Right lung (tissue), 10 donors: ENCODE results near the gene SMIM22. TPM values are rescaled to one million over a fixed set of nuclear protein-coding genes. Genes with fewer than 3 reads are reported as not detected.

Experiments
- DNase-seq, 2 donors: peaks; one replicate each; pipeline ENCODE4 v3.0.0-alpha.2; 2013
- long read RNA-seq, 8 donors: transcript quantifications; one replicate each; lab custom pipeline, GENCODE V29; 2026
- polyA plus RNA-seq, 5 donors: library from polyadenylated mRNA; unstranded; fragments of 120-200 nt; gene quantifications; one replicate each; pipeline versions ENCODE4 v1.2.1 to v1.2.3, GENCODE V29; 2013; ENCODE audit warnings: inconsistent platforms in 1 of 5, low replicate concordance in 1 of 5; ENCODE audit not compliant: insufficient read length in 5 of 5, insufficient read depth in 1 of 5

Gene SMIM22, protein sequence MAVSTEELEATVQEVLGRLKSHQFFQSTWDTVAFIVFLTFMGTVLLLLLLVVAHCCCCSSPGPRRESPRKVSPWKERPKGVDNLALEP
- 1 to 10 TPM; 2.2 to 5.0 (median 4.4) TPM for polyA plus RNA-seq
- long read RNA-seq, donor 1, transcript SMIM22-201 (4 exons, 366 nt), result minor isoform, 5 of 247 reads
- long read RNA-seq, donor 1, transcript SMIM22-204 (4 exons, 394 nt), result major isoform, 10 of 247 reads
- long read RNA-seq, donor 1, transcript SMIM22-202 (3 exons, 549 nt), result minor isoform, 5 of 247 reads
- long read RNA-seq, donor 1, partial matches to known transcripts, result 225 of 247 reads
- long read RNA-seq, donor 1, other reads (novel, unspliced or antisense), result 0 of 247 reads
- long read RNA-seq, donor 2, partial matches to known transcripts, result 0 of 3 reads
- long read RNA-seq, donor 2, other reads (novel, unspliced or antisense), result 0 of 3 reads
- long read RNA-seq, donor 3, partial matches to known transcripts, result 24 of 44 reads
- long read RNA-seq, donor 3, other reads (novel, unspliced or antisense), result 11 of 44 reads
- long read RNA-seq, donor 4, partial matches to known transcripts, result 0 of 4 reads
- long read RNA-seq, donor 4, other reads (novel, unspliced or antisense), result 0 of 4 reads
- long read RNA-seq, donor 5, partial matches to known transcripts, result 9 of 20 reads
- long read RNA-seq, donor 5, other reads (novel, unspliced or antisense), result 5 of 20 reads
- long read RNA-seq, donor 6, partial matches to known transcripts, result 0 of 7 reads
- long read RNA-seq, donor 6, other reads (novel, unspliced or antisense), result 0 of 7 reads
- long read RNA-seq, donor 7, transcript SMIM22-204 (4 exons, 394 nt), result major isoform, 5 of 7 reads
- long read RNA-seq, donor 7, partial matches to known transcripts, result 0 of 7 reads
- long read RNA-seq, donor 7, other reads (novel, unspliced or antisense), result 0 of 7 reads
- long read RNA-seq, donor 8, result 0 reads

DNA sequence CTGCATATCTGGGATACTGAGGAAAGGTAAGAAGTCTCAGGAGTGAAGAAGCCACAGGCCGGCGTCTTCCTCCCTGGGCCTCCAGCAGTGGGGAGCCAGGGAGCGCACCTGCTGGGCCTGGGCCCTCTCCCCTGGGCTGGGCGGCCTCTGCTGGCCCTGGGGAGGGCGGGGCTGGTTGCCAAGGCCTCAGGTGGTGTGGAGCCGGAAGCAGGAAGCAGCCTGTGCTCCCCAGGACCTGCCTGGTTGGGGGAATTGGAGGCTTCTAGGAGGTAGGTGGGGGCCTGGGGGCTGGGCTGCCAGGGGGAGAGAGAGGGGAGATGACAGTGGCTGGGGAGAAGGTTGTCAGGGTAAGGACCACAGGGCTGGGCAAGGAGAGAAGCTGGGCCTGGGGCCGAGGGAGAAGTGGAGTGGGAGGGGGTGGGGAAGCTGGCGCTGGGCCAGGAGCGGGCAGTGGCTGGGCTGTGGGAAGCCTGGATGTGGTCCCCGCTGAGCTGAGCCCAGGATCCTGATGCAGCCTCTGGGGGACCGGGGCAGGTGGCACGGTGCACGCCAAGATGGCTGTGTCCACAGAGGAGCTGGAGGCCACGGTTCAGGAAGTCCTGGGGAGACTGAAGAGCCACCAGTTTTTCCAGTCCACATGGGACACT lies at the start of gene SMIM22:
Gene SMIM22, plus strand, starts transcription at position 189 of the 647 bp plus-strand sequence. Its CDS starts 366 bp downstream, at position 555.
- DNase-seq, result no peak

DNA sequence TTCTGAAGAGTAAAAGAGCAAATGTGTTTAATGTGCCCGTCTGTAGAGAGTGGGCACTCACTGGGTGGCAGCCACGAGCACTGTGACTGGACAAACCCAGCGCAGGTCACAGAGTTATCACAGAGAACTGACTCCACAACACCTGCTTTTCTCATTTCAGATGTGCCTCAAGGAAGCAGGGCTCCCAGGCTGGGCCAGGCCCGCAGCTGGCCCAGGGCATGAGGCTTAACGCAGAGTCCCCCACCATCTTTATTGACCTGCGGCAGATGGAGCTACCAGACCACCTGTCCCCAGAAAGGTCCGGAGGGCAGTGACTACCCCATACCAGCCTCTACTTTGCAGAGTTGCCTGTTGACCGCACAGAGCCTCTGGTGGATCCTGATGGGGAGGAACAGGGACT lies 49.0 kb upstream of the SMIM22 start:
- no peak for DNase-seq

DNA sequence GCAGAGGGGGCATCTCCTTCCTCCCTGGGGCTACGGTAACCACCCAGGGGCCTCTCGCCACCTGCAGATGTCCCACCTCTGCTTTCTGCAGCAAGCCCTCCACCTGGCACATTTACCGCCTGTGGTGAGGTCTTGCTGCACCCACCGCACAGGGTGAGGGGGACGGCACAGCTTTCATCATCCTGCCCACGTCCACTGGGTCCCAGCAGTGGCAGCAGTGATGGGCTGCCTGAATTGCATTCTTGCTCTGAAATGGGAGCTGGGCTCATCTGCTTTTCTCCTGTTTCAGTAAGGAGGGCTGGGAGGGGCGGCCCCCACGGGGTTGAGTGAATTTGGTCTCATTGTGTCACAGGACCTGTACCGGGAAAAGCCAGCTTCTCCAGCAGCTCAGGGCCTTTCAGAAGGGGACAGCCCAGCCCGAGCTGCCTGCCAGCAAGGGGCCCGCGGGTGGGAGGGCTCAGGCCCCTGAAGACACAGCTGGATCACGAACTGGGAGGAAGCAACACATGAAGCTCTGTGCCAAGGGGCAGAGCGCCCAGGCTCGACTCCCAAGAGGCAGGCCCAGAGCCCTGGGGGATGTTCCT lies 48.1 kb upstream of the SMIM22 start:
- DNase-seq, result peak; percentile 42 to 66

DNA sequence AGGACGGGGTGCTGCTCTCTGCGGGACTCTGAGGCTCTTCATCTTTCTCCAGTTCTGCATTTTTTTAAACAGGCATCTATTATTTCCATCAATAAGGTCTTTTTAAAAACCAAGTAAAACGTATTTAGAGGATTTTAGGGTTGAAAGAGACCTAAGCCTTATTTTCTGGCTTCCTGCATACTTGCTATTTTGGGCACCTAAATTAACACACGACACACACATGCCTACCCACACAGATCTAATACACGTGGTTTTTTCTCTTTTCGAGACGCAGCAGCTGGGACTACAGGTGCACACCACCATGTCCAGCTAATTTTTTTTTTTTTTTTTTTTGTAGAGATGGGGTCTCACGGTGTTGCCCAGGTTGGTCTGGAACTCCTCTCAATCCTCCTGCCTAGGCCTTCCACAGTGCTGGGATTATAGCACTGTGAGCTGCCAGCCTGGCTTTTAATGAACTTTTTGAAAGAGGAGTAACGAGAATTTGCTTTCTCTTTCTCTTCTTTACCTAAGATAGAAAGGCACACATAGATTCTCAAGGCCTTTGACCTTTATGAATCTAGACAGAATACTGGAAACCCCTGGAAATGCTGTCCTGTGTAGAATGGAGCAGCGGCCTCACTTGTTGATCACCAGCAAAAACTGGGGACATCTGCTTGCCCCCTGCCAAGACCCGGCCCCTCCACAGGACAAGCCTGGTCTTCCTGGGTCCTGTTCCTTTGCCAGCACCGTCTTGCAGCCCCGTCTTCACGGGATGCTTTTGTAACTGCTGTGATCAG lies 47.1 kb upstream of the SMIM22 start:
- no peak for DNase-seq

DNA sequence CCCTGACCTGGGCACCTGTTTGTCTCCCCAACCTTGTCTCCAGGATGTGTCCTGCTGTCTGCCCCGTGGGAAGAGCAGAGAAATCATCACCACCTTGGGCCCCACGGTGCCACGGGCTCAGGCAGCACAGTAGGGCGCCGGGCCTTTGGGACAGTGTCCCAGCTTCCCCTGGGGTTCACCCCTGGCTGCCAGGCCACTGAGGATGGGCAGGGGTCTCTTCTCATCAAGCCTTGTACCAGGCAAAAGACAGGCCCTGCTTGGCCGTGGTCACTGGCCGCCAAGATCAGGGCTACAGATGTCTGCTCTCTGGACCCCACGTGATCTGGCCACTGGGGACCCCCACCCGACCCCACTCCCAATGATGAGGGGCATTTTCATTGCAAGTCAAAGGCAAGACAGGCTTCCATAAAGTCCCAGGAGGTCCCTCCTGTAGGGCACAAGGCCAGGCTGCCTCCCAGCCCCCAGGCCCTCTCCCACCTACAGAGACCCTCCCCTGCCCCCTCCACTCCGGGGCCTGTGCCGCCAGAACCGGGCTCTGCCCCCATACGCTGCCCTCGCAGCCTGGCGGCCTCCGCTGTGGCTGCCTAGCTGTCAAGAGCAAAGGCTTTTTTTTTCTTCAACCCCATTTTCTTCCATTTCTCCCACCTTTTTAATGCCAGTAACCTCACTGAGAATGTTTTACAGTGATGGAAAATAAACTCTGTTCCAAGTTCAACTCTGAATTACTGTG lies 46.3 kb upstream of the SMIM22 start:
- DNase-seq, result no peak

DNA sequence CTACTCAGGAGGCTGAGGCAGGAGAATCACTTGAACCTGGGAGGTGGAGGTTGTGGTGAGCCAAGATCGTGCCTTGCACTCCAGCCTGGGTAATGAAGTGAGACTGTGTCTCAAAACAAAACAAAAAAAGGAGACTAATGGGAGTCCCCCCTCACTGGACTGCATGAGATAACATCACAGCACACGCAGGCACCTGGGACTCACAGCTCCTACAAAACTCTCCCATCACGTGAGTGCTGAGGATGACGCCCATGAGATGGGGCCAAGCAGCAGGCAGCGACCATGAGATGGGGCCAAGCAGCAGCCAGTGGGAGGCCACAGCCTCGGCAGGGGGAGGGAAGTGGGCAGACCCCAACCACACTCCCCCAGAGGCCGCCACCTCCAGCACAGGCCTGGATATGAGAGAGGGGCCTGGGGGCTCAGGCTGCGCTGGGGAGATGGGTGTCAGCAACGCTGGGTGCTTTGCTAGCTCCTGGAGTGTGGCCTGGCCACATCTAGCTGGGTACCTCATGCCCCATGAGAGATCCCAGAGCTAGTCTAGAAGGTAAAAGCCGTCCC lies 45.4 kb upstream of the SMIM22 start:
- no peak for DNase-seq

DNA sequence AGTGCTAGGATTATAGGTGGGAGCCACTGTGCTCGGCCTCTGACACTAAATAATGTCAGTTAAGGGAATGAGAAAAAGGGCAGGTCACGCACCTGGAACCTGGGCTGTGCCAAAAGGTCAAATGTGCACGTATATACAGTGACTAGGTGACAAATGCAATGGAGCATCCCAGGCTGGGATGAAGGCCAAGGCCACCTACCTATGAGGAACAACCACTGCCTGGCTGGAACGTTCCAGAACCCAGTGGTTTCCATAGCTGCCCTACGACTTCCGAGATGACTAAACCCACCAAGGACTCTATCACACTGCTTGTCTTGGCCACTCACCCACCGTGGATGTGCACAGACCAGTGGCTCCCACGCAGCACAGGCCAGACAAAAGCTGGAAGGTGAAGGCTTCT lies 44.3 kb upstream of the SMIM22 start:
- DNase-seq, result no peak

DNA sequence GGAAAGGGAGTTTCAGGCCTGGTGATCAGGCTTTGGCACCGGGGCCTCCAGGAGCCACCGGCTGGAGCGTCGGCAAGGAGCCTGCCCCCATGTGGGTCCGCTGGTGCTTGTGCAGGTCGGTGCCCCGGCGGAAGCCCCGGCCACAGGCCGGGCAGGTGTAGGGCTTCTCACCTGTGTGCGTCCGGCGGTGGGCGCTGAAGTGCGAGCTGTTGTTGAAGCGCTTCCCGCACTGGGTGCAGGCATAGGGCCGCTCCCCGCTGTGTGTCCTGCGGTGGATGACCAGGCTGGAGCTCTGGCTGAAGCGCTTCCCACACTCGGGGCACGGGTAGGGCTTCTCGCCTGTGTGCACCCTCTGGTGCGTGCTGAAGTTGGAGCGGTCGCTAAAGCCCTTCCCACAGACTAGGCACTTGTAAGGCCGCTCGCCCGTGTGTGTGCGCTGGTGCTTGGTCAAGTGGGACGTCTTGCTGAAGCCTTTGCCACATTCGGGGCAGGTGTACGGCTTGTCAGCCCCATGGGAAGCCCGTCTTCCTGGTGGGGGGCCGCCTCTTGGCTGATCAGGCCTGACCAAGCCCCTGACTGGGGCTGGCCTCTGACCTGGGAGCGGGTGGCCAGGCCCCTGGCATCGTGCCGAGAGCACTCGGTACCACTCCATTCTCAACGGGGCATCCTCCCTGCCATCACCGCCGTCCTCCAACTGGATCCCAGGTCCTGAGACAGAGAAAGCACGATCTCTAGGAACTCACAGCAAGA lies 42.6 kb upstream of the SMIM22 start:
- no peak for DNase-seq

DNA sequence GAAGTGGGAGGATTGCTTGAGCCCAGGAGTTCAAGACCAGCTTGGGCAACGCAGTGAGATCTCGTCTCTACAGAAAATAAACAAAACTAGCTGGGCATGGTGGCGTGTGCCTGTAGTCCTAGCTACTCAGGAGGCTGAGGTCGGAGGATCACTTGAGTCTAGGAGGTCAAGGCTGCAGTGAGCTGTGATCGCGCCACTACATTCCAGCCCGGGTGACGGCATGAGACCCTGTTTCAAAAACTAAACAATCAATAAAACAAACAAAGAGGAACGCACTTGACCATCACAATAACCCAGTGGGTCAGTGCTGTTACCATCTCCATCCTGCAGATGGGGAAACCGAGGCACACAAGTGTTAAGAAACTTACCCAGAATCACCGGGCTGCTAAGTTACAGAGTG lies 41.9 kb upstream of the SMIM22 start:
- no peak for DNase-seq

DNA sequence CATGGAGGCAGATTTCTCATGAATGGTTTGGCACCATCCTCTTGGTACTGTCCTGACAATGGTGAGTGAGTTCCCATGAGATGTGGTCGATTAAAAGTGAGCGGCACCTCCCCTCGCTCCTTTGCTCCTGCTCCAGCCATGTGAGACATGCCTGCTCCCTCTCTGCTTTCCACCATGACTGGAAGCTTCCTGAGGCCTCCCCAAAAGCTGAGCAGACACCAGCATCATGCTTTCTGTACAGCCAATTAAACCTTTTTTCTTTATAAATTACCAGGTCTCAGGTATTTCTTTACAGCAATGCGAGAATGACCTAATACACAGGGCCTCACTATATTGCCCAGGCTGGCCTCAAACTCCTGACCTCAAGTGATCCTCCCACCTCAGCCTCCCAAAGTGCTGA lies 40.3 kb upstream of the SMIM22 start:
- DNase-seq, result no peak

DNA sequence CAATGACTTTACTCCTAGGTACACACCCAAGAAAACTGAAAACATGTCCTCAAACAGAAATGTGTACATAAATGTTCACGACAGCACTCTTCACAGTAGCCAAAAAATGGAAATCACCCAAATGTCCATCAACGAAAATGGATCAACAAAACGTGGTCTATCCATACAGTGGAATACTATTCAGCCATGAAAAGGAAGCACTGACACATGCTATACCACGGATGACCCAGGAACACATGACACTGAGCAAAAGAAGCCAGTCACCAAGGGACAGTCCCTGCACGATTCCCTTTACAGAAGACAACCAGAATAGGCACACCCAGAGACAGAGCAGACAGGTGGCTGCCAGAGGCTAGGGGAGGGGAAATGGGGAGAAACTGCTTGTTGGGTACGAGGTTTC lies 39.5 kb upstream of the SMIM22 start:
- DNase-seq, result no peak

DNA sequence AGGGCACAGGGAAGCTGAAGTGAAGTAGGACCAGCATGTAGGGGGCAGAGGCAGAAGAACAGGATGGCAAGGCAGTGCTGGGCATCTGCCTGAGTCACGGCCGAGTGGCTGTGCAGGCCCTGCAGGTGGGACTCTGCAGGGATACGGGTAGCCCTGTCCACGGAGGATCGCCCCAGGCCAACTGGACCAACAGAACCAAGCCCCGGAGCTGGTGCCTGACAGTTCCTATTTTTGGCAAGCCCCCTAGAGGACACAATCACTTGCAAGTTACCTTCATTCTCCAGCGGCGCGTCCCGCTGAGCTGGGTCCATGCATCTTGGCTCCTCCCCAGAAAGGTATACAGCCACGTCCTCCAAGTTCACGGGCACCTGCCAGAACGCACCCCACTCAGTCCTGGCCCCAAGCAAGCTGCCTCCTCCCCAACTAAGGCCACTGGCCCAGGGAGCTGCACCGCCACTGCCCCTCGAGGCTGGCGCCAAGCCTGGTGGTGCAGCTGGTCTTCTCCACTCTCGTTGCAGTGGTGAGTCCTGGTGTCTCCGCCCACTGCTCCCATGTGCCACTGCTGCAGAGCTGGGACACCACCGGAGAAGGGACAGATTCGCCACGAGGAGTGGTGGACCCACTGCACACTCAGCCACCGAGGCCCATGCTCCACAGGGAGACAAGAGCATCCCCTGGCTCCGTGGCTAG lies 34.8 kb upstream of the SMIM22 start:
- DNase-seq, result no peak

DNA sequence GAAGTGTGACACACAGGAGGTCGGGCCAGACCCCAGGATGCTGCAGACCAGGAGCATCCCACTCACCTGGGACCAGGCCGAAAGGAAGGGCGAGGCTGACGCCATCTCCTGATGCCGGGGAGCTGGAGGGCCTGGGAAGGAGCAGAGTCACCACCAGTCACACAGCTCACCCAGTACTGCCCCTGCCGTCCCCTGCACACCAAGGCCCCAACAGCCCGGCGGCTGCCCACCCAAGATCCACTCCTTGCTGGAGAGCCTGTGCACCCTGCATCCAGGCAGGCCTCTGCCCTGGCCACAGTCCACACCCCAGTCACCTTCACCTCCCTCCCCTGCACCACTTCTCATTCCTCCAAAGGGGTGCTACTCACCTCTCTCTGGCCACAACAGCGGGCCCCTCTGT lies 33.0 kb upstream of the SMIM22 start:
- DNase-seq, result no peak

DNA sequence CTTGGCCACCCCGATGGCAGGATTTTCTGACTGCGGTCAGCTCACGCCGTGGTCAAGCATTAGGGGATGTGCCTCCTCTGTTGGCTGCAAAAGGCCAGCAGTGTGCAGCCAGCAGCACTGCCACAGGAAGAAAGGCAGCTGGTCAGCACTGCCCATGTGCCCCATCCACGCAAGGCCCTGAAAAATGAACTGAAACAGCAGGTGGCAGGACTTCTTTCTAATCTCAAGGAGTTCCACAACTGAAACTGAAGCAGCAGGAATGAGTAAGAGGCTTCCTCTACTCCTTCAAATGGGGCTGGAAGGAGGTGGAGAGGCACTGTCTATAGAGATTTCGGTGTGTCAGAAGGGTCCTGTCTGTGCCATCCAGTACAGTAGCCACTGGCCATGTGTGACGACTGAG lies 31.4 kb upstream of the SMIM22 start:
- DNase-seq, result no peak

DNA sequence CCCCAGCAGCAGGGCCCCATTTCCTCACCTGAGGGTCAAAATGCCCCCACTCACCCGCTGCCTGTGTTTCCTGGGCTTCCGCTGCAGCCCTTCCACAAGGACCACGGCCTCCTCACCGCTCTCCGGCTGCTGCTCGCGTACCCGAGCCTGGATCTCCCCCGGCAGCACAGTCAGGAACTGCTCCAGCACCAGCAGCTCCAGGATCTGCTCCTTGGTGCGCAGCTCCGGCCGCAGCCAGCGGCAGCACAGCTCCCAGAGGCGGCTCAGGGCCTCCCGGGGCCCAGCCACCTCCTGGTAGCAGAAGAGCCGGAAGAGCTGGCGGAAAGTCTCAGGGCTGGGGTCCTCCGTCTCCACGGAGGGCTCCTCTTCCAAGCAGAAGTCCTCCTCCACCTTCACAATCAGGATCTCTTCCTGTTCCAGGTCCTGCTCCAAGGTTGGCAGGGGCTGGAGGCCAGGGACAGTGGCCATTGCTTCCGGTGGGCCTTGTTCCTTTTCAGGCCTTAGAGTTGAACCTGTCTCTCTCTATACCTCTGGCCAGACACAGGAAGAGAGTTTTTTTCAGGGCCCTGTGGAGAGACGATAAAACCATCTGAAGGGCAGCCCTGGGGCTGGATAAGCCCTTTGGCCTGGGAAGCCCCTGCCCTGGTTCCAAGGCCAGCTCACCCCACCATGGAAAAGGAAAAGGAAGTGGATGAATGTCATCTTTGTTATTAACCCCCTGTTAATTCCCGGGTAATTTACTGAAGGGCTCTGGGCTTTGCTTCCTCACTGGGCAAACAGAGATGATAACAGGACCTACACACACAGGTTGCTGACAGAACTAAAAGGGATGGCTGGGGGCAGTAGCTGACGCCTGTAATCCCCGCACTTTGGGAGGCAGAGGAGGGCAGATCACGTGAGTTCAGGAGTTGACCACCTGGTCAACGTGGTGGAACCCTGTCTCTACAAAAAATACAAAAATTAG lies 29.4 kb upstream of the SMIM22 start:
- no peak for DNase-seq

DNA sequence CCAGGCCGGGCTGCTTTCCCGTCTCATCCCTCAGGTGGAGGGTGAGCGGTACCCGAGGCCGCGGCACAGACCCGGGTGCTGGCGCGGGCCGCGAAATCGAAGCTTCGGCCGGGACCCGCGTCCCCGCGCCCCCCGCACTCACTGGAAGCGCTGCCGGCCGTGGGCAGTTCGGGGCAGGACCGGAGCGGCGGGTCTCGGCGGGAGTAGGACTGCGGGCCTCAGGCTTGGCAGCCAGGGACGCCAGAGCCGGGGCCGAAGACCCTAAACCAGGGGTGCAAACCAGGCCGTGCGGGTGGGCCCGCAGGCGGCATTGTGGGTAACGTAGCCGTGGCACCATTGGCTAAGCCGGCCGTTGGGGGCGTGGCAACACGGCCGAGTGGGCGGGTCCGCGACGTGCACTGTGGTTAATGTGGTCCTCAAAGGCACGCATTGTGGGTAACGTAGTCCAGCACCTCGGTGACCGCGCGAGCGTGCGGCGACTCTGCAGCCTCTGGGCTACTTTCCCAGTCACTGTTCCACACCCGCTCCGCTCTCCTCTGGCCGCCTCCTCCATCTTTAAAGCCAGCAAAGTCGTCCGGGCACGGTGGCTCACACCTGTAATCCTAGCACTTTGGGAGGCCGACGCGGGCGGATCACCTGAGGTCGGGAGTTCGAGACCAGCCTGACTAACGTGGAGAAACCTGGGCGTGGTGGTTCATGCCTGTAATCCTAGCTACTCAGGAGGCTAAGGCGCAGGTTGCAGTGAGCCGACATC lies 28.1 kb upstream of the SMIM22 start, which contains the start of gene ZNF500:
Gene ZNF500, minus strand, starts transcription at position 288 of the 754 bp plus-strand sequence. CDS start 1,184 bp downstream, outside the sequence.
- peak; percentile 96 for DNase-seq
